ENCODE results near the gene MAP3K13. TPM values are rescaled to one million over a fixed set of nuclear protein-coding genes. Genes with fewer than 3 reads are reported as not detected.
A peak's percentile ranks its signal among the peaks of the same experiment; 100 is the strongest.

Gene MAP3K13
- total and polyA plus RNA-seq, 10 of the 15 experiments (the other 5 are each of a cell fraction or from before 2014, with no cell fraction given): 10.5 to 70.8 (median 26.8) TPM

DNA sequence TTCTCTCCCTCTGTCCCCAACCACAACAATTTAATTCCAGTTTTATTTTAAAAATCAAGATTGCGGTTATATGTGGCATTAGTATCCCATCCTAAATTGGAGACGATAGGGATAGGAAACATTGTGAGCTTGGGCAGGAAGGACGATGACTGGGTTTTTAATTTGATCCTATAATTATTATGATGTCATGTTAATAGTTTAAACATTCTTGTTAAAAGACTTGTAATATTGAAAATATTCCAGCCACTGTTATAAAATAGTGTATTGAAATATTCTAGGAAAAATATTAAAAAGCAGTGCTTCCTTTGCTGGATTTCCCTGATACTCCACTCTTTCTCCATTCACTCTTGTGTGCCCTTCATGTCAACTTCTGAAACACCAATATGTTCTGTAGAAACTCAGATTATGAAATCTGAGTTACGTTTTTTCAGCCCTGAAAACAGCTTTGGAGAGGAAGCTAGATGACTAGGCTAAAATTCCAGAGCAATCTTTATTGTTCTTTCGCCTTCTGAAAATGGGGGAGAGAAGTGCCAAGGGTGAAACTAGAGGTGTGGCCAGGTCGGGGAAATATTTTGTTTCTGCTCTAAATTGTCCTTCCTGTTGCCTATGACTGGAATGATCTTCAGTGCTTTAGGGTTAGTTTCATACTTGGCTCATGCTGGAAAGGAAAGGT lies 46.1 kb upstream of the MAP3K13 start:
- Histone ChIP-seq H3K36me3 (ENCODE audit: control insufficient read depth in 2 of 2, insufficient read depth in 2 of 2, low read length in 1 of 2) (no peaks in the 10 kb centered on the region), H3K4me2 (ENCODE audit: control insufficient read depth, insufficient read depth) (peak overlapping the region; percentile 72), H3K4me1 (ENCODE audit: control insufficient read depth, insufficient read depth, low read length) (peaks cover 9% of the 10 kb centered on the region; the same call in 1 of the 2 replicates), H3K27ac (ENCODE audit: control insufficient read depth, insufficient read depth) (peak overlapping the region; percentile 37; the same call in 1 of the 2 replicates), H3K79me2 (ENCODE audit: control insufficient read depth, insufficient read depth, low read length) (no peaks in the 10 kb centered on the region), H3K9me3 (replicated peaks; ENCODE audit: control insufficient read depth, insufficient read depth, low read length) (no peaks in the 10 kb centered on the region), H4K20me1 (ENCODE audit: control insufficient read depth, insufficient read depth) (no peaks in the 10 kb centered on the region), H3K4me3 (no peak overlapping the region; the same call in 1 of the 2 replicates), H2AFZ (ENCODE audit: control insufficient read depth, low read depth, low read length) (peak overlapping the region; percentile 74), H3K27me3 (replicated peaks in 1 of 2; ENCODE audit: control insufficient read depth in 2 of 2, insufficient read depth in 2 of 2, low read length in 1 of 2) (no peaks in the 10 kb centered on the region), H3K9ac (ENCODE audit: control insufficient read depth, insufficient read depth, low read length) (peak overlapping the region; percentile 22; the same call in 1 of the 2 replicates)
- DNase-seq (ENCODE audit: low read depth, low spot score): no peak
- WGBS (ENCODE audit: insufficient coverage, insufficient replicate concordance, low lambda C conversion rate, missing lambda C conversion rate): 54% methylated on average over 6 of the region's 6 CpGs
- intact Hi-C loops (cut with micrococcal nuclease; ENCODE audit: unreplicated experiment) (no loop called here), in situ Hi-C loops (cut with MboI) (no loop called here)
- TF ChIP-seq, protein P1, sequence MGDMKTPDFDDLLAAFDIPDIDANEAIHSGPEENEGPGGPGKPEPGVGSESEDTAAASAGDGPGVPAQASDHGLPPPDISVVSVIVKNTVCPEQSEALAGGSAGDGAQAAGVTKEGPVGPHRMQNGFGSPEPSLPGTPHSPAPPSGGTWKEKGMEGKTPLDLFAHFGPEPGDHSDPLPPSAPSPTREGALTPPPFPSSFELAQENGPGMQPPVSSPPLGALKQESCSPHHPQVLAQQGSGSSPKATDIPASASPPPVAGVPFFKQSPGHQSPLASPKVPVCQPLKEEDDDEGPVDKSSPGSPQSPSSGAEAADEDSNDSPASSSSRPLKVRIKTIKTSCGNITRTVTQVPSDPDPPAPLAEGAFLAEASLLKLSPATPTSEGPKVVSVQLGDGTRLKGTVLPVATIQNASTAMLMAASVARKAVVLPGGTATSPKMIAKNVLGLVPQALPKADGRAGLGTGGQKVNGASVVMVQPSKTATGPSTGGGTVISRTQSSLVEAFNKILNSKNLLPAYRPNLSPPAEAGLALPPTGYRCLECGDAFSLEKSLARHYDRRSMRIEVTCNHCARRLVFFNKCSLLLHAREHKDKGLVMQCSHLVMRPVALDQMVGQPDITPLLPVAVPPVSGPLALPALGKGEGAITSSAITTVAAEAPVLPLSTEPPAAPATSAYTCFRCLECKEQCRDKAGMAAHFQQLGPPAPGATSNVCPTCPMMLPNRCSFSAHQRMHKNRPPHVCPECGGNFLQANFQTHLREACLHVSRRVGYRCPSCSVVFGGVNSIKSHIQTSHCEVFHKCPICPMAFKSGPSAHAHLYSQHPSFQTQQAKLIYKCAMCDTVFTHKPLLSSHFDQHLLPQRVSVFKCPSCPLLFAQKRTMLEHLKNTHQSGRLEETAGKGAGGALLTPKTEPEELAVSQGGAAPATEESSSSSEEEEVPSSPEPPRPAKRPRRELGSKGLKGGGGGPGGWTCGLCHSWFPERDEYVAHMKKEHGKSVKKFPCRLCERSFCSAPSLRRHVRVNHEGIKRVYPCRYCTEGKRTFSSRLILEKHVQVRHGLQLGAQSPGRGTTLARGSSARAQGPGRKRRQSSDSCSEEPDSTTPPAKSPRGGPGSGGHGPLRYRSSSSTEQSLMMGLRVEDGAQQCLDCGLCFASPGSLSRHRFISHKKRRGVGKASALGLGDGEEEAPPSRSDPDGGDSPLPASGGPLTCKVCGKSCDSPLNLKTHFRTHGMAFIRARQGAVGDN (IDR thresholded peaks at IDR 0.05): no peak
- TF ChIP-seq, protein P2, sequence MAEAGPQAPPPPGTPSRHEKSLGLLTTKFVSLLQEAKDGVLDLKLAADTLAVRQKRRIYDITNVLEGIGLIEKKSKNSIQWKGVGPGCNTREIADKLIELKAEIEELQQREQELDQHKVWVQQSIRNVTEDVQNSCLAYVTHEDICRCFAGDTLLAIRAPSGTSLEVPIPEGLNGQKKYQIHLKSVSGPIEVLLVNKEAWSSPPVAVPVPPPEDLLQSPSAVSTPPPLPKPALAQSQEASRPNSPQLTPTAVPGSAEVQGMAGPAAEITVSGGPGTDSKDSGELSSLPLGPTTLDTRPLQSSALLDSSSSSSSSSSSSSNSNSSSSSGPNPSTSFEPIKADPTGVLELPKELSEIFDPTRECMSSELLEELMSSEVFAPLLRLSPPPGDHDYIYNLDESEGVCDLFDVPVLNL (IDR thresholded peaks at IDR 0.05; ENCODE audit: low read depth, low read length): no peak
- TF ChIP-seq GABPA (IDR thresholded peaks at IDR 0.05; ENCODE audit: low read depth): no peak
- TF ChIP-seq DPF2 (IDR thresholded peaks at IDR 0.05): no peak
- no peak for TF ChIP-seq IRF4 (IDR thresholded peaks at IDR 0.05; ENCODE audit: low read depth, low read length)
- TF ChIP-seq ZBED1 (IDR thresholded peaks at IDR 0.05; ENCODE audit: borderline replicate concordance): no peak
- TF ChIP-seq ATF7 (IDR thresholded peaks at IDR 0.05; ENCODE audit: low read depth): peak; percentile 29; the same call in 1 of the 2 replicates
- no TSS peak for BruUV-seq (replicated peaks)
- SMC1A ChIA-PET (ENCODE audit: uncharacterized antibody, unreplicated experiment): interaction anchor here (0.8 to 1.4 kb wide), 2 partner anchors 10 to 14 kb away, joined by 3 read pairs; no protein-coding TSS in a partner anchor
- peak; percentile 66 for ATAC-seq
- RAD21 ChIA-PET (ENCODE audit: unreplicated experiment): interaction anchor here (1.7 kb wide), 1 partner anchor 8 kb away, joined by 5 read pairs; no protein-coding TSS in a partner anchor
- no peak for FAIRE-seq
- POLR2A ChIA-PET: no interaction called here
- CTCF ChIA-PET: interaction anchor here (0.6 to 1.1 kb wide), 3 partner anchors 8 to 16 kb away, joined by 3 to 8 read pairs (median 3); no protein-coding TSS in a partner anchor

Measured in GM12878 (cell line).